Measurements from ENCODE around the gene EFHC1.
A peak's percentile ranks its signal among the peaks of the same experiment; 100 is the strongest.

The EFHC1 gene

DNA sequence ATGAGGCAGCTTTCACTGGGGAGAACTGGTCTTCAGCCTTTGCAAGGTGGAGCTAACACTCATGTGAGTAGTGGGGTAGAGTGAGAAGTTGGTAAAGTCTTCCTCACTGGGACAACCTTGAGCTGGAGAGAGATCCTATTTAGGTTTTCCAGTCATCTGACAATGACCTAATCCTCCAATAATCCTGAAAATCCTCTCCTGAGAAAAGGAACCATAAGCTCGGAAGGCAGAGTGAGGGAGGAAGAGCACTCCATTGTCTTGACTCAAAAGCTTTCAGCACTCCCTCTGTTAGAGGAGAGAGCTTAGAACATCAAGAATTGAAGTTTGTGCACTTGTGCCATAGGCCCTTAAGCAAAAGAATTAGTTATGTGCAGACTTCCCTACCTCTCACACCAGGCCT lies 78.9 kb downstream of the EFHC1 start:
- Histone ChIP-seq H3K27ac (ENCODE audit: insufficient read depth in 1 of 2, low read depth in 1 of 2, low read length in 2 of 2, poor library complexity in 1 of 2, severe bottlenecking in 2 of 2) (no peak overlapping the region), H3K4me1 (ENCODE audit: control extremely low read depth in 1 of 4, control insufficient read depth in 4 of 4, insufficient read depth in 4 of 4, low read length in 3 of 4) (peaks cover 0 to 7% (median 4%) of the 10 kb centered on the region in 4 experiments), H3K27me3 (replicated peaks in 2 of 5; ENCODE audit: control insufficient read depth in 4 of 5, insufficient read depth in 5 of 5, low read length in 4 of 5) (no peaks in the 10 kb centered on the region), H3K9me3 (ENCODE audit: control extremely low read depth in 1 of 5, control insufficient read depth in 4 of 5, insufficient read depth in 2 of 5, low read depth in 1 of 5, low read length in 4 of 5) (no peaks in the 10 kb centered on the region), H3K4me3 (ENCODE audit: control insufficient read depth in 1 of 7, extremely low read depth in 1 of 7, insufficient read depth in 4 of 7, low read depth in 2 of 7, low read length in 6 of 7) (no peak overlapping the region), H3K36me3 (ENCODE audit: control insufficient read depth in 4 of 4, insufficient read depth in 4 of 4, low read length in 3 of 4) (peaks cover 0 to 19% (median 12%) of the 10 kb centered on the region in 4 experiments)
- CTCF ChIA-PET: interaction anchor here (1.4 kb wide), 1 partner anchor 68 kb away, joined by 3 read pairs; no protein-coding TSS in a partner anchor
- WGBS (ENCODE audit: insufficient coverage): no CpG with 5 or more reads among the region's 1 CpG
- no peak for DNase-seq
- POLR2A ChIA-PET: no interaction called here

DNA sequence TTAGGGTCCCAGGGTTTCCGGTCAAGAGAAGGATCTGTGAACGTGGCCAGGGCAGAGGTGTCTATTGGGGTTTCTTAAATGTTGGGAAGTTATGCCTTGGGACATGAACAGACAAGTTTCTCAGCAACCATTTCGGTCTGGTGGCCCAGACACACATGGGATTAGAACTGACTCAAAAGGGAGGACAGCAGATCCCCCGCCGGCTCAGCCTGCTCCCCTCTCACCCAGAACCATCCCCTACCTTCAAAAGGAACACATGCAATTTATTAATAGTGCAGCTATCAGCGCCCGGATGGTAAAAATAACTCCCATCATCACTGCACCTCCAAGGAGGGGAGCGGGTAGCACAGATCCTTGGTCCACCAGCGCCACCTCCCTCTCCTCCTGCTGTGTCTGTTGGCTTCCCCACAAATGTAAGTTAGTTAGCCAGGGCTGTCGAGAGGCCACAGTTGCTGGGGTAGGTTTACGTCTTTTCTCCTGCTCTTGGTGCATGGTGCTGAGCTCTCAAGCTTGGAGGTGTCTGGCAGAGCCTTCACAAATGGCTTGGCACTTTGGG lies 79.6 kb downstream of the EFHC1 start:
- CTCF ChIA-PET: interaction anchor here (1.4 to 1.7 kb wide), 2 partner anchors 67 to 77 kb away, joined by 3 to 4 read pairs; partner anchors contain the start of gene TRAM2
- H3K36me3 ChIP-seq (ENCODE audit: control insufficient read depth in 4 of 4, insufficient read depth in 4 of 4, low read length in 3 of 4): peaks cover 0 to 22% (median 12%) of the 10 kb centered on the region in 4 experiments

GRCh38 chr6:52500238-52501129 lies 80.3 kb downstream of the EFHC1 start:
- no peak overlapping the region for H3K27ac ChIP-seq (ENCODE audit: insufficient read depth in 1 of 2, low read depth in 1 of 2, low read length in 2 of 2, poor library complexity in 1 of 2, severe bottlenecking in 2 of 2)
- WGBS (ENCODE audit: insufficient coverage): 100% methylated on average over 4 of the region's 9 CpGs
- no peak for DNase-seq
- POLR2A ChIA-PET: no interaction called here
- no peak overlapping the region for H3K4me3 ChIP-seq (ENCODE audit: control insufficient read depth in 1 of 7, extremely low read depth in 1 of 7, insufficient read depth in 4 of 7, low read depth in 2 of 7, low read length in 6 of 7)
- H3K36me3 ChIP-seq (ENCODE audit: control insufficient read depth in 4 of 4, insufficient read depth in 4 of 4, low read length in 3 of 4): peaks cover 0 to 25% (median 12%) of the 10 kb centered on the region in 4 experiments
- CTCF ChIA-PET: interaction anchor here (1.7 kb wide), 1 partner anchor 76 kb away, joined by 4 read pairs; the partner anchor contains the start of gene TRAM2
- H3K27me3 ChIP-seq (replicated peaks in 2 of 5; ENCODE audit: control insufficient read depth in 4 of 5, insufficient read depth in 5 of 5, low read length in 4 of 5): no peaks in the 10 kb centered on the region
- no peaks in the 10 kb centered on the region for H3K9me3 ChIP-seq (ENCODE audit: control extremely low read depth in 1 of 5, control insufficient read depth in 4 of 5, insufficient read depth in 2 of 5, low read depth in 1 of 5, low read length in 4 of 5)
- peaks cover 0 to 16% (median 14%) of the 10 kb centered on the region in 4 experiments for H3K4me1 ChIP-seq (ENCODE audit: control extremely low read depth in 1 of 4, control insufficient read depth in 4 of 4, insufficient read depth in 4 of 4, low read length in 3 of 4)

More for the DNA sequence above, 79.6 kb downstream of the EFHC1 start:
- peaks cover 0 to 14% (median 11%) of the 10 kb centered on the region in 4 experiments for H3K4me1 ChIP-seq (ENCODE audit: control extremely low read depth in 1 of 4, control insufficient read depth in 4 of 4, insufficient read depth in 4 of 4, low read length in 3 of 4)
- WGBS (ENCODE audit: insufficient coverage): 97% methylated on average over 8 of the region's 11 CpGs
- no peak overlapping the region for H3K27ac ChIP-seq (ENCODE audit: insufficient read depth in 1 of 2, low read depth in 1 of 2, low read length in 2 of 2, poor library complexity in 1 of 2, severe bottlenecking in 2 of 2)
- H3K9me3 ChIP-seq (ENCODE audit: control extremely low read depth in 1 of 5, control insufficient read depth in 4 of 5, insufficient read depth in 2 of 5, low read depth in 1 of 5, low read length in 4 of 5): no peaks in the 10 kb centered on the region
- POLR2A ChIA-PET: no interaction called here
- H3K27me3 ChIP-seq (replicated peaks in 2 of 5; ENCODE audit: control insufficient read depth in 4 of 5, insufficient read depth in 5 of 5, low read length in 4 of 5): no peaks in the 10 kb centered on the region
- DNase-seq: no peak
- no peak overlapping the region for H3K4me3 ChIP-seq (ENCODE audit: control insufficient read depth in 1 of 7, extremely low read depth in 1 of 7, insufficient read depth in 4 of 7, low read depth in 2 of 7, low read length in 6 of 7)

GRCh38 chr6:52502306-52503029 lies 82.3 kb downstream of the EFHC1 start:
- Histone ChIP-seq H3K27me3 (replicated peaks in 2 of 5; ENCODE audit: control insufficient read depth in 4 of 5, insufficient read depth in 5 of 5, low read length in 4 of 5) (no peaks in the 10 kb centered on the region), H3K9me3 (ENCODE audit: control extremely low read depth in 1 of 5, control insufficient read depth in 4 of 5, insufficient read depth in 2 of 5, low read depth in 1 of 5, low read length in 4 of 5) (no peaks in the 10 kb centered on the region), H3K4me3 (ENCODE audit: control insufficient read depth in 1 of 7, extremely low read depth in 1 of 7, insufficient read depth in 4 of 7, low read depth in 2 of 7, low read length in 6 of 7) (no peak overlapping the region), H3K27ac (ENCODE audit: insufficient read depth in 1 of 2, low read depth in 1 of 2, low read length in 2 of 2, poor library complexity in 1 of 2, severe bottlenecking in 2 of 2) (no peak overlapping the region), H3K4me1 (ENCODE audit: control extremely low read depth in 1 of 4, control insufficient read depth in 4 of 4, insufficient read depth in 4 of 4, low read length in 3 of 4) (peaks cover 0 to 16% (median 14%) of the 10 kb centered on the region in 4 experiments), H3K36me3 (ENCODE audit: control insufficient read depth in 4 of 4, insufficient read depth in 4 of 4, low read length in 3 of 4) (peaks cover 0 to 38% (median 19%) of the 10 kb centered on the region in 4 experiments)
- ChIA-PET POLR2A (no interaction called here), CTCF (no interaction called here)
- no peak for DNase-seq
- WGBS (ENCODE audit: insufficient coverage): 87% methylated on average over 18 of the region's 20 CpGs

GRCh38 chr6:52503323-52503747 lies 83.2 kb downstream of the EFHC1 start:
- CTCF ChIA-PET: no interaction called here
- Histone ChIP-seq H3K4me3 (ENCODE audit: control insufficient read depth in 1 of 7, extremely low read depth in 1 of 7, insufficient read depth in 4 of 7, low read depth in 2 of 7, low read length in 6 of 7) (no peak overlapping the region), H3K27ac (ENCODE audit: insufficient read depth in 1 of 2, low read depth in 1 of 2, low read length in 2 of 2, poor library complexity in 1 of 2, severe bottlenecking in 2 of 2) (peak overlapping the region in 1 of 2 experiments; percentile 23), H3K36me3 (ENCODE audit: control insufficient read depth in 4 of 4, insufficient read depth in 4 of 4, low read length in 3 of 4) (peaks cover 2 to 45% (median 24%) of the 10 kb centered on the region in 4 experiments), H3K27me3 (replicated peaks in 2 of 5; ENCODE audit: control insufficient read depth in 4 of 5, insufficient read depth in 5 of 5, low read length in 4 of 5) (no peaks in the 10 kb centered on the region), H3K9me3 (ENCODE audit: control extremely low read depth in 1 of 5, control insufficient read depth in 4 of 5, insufficient read depth in 2 of 5, low read depth in 1 of 5, low read length in 4 of 5) (no peaks in the 10 kb centered on the region), H3K4me1 (ENCODE audit: control extremely low read depth in 1 of 4, control insufficient read depth in 4 of 4, insufficient read depth in 4 of 4, low read length in 3 of 4) (peaks cover 0 to 16% (median 14%) of the 10 kb centered on the region in 4 experiments)
- 93% methylated on average over 3 of the region's 5 CpGs for WGBS (ENCODE audit: insufficient coverage)
- no peak for DNase-seq
- POLR2A ChIA-PET: no interaction called here

DNA sequence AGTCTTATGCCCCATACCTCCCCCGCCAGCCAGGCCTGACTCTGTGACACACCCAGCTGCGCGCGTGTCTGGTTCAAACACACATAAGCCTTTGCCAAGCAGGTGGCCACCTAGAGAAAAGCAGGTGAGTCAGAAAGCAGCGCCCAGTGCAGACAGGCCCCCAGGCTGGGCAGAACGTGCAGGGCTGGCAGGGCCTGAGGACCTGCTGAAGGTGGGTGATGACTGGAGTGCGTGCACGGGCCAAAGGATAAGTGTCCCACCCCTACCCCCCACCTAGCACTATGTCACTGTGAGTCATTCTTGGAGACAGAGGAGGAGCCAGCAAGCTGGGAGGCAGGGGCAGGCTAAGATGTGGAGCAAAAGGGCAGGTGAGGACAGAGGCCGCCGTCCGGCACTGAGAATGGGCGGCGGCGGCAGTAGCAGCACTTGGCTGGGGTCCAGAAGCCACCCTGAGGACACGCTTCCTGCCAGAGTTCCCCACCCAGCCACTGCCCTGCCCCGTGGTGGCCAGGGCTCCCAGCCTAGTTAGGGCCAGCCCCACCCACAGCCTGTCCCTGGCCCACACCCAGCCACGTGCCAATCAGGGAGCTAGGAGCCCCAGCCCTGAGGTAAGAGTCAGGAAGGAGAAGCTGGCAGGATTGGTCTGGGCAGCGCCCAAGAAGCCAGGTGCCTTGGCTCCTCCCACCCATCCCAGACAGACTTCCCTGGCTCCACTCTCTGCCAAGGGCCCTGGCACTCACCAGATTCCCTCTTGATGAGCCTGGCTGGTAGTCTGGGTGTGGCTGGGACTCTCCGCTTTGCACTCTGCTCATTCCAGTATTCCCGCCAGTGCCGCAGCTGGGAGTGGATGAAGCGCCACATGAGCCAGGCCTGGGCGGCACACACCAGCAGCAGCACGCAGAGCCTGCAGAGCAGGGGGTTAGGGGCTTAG lies 84.0 kb downstream of the EFHC1 start:
- H3K36me3 ChIP-seq (ENCODE audit: control insufficient read depth in 4 of 4, insufficient read depth in 4 of 4, low read length in 3 of 4): peaks cover 2 to 50% (median 27%) of the 10 kb centered on the region in 4 experiments
- CTCF ChIA-PET: interaction anchor here (0.9 to 1.0 kb wide), 2 partner anchors 9 to 85 kb away, joined by 3 read pairs; no protein-coding TSS in a partner anchor

More for the DNA sequence above, 84.0 kb downstream of the EFHC1 start:
- Histone ChIP-seq H3K27ac (ENCODE audit: insufficient read depth in 1 of 2, low read depth in 1 of 2, low read length in 2 of 2, poor library complexity in 1 of 2, severe bottlenecking in 2 of 2) (peak overlapping the region in 1 of 2 experiments; percentile 50), H3K4me3 (ENCODE audit: control insufficient read depth in 1 of 7, extremely low read depth in 1 of 7, insufficient read depth in 4 of 7, low read depth in 2 of 7, low read length in 6 of 7) (peak overlapping the region in 3 of 7 experiments; percentile 14 to 37 (median 15)), H3K4me1 (ENCODE audit: control extremely low read depth in 1 of 4, control insufficient read depth in 4 of 4, insufficient read depth in 4 of 4, low read length in 3 of 4) (peaks cover 0 to 16% (median 14%) of the 10 kb centered on the region in 4 experiments), H3K9me3 (ENCODE audit: control extremely low read depth in 1 of 5, control insufficient read depth in 4 of 5, insufficient read depth in 2 of 5, low read depth in 1 of 5, low read length in 4 of 5) (no peaks in the 10 kb centered on the region), H3K27me3 (replicated peaks in 2 of 5; ENCODE audit: control insufficient read depth in 4 of 5, insufficient read depth in 5 of 5, low read length in 4 of 5) (no peaks in the 10 kb centered on the region)
- peak; percentile 19 to 64 (median 49) for DNase-seq
- POLR2A ChIA-PET: no interaction called here
- whole genome bisulfite sequencing (ENCODE audit: insufficient coverage): 84% methylated on average over 17 of the region's 24 CpGs
